Smooth muscle cell (in vitro differentiated cells): ENCODE results near the gene MICALL2. TPM values are rescaled to one million over a fixed set of nuclear protein-coding genes. Genes with fewer than 3 reads are reported as not detected.

Source experiments
- DNase-seq: peaks from one replicate; lab custom pipeline; 2025; ENCODE audit not compliant: unreplicated experiment; lab: John Stamatoyannopoulos, UW
- H2AFZ ChIP-seq: fragments of 200-600 bp; sonication (generic); 2 replicates; pipeline ENCODE4 v1.6.0; 2016; ENCODE audit warnings: antibody characterized with exemption, low read depth, mild to moderate bottlenecking
- H3F3A ChIP-seq: fragments of 200-600 bp; sonication (generic); 2 replicates; pipeline ENCODE4 v1.6.0; 2017; ENCODE audit warnings: antibody characterized with exemption, low read depth
- H3K27ac ChIP-seq: fragments of 200-600 bp; sonication (generic); 2 replicates; pipeline ENCODE4 v1.5.1; 2016; ENCODE audit warnings: low read depth, mild to moderate bottlenecking
- H3K27me3 ChIP-seq: fragments of 200-600 bp; sonication (generic); 2 replicates; pipeline ENCODE4 v1.6.1; 2016; ENCODE audit warnings: low read depth, mild to moderate bottlenecking
- H3K36me3 ChIP-seq: fragments of 200-600 bp; sonication (generic); 2 replicates; pipeline ENCODE4 v1.5.1; 2016; ENCODE audit warnings: low read depth
- H3K4me1 ChIP-seq: fragments of 200-600 bp; sonication (generic); 2 replicates; pipeline ENCODE4 v1.5.1; 2016; ENCODE audit warnings: low read depth
- H3K4me2 ChIP-seq: fragments of 200-600 bp; sonication (generic); 2 replicates; pipeline ENCODE4 v1.6.0; 2016; ENCODE audit warnings: mild to moderate bottlenecking
- H3K4me3 ChIP-seq: fragments of 200-600 bp; sonication (generic); 2 replicates; pipeline ENCODE4 v1.5.1; 2016; ENCODE audit warnings: mild to moderate bottlenecking
- H3K79me2 ChIP-seq: fragments of 200-600 bp; sonication (generic); 2 replicates; pipeline ENCODE4 v1.6.0; 2016; ENCODE audit warnings: low read depth, mild to moderate bottlenecking
- H3K9ac ChIP-seq: fragments of 200-600 bp; sonication (generic); 2 replicates; pipeline ENCODE4 v1.6.0; 2016; ENCODE audit warnings: low read depth
- H3K9me3 ChIP-seq: fragments of 200-600 bp; sonication (generic); replicated peaks from 2 replicates; pipeline ENCODE4 v1.5.1; 2016; ENCODE audit warnings: low read depth
- H4K20me1 ChIP-seq: fragments of 200-600 bp; sonication (generic); 2 replicates; pipeline ENCODE4 v1.6.0; 2016; ENCODE audit warnings: low read depth
- CTCF ChIP-seq: fragments of 200-600 bp; sonication (generic); IDR thresholded peaks from 2 replicates; pipeline ENCODE4 v1.5.1; 2017; ENCODE audit warnings: borderline replicate concordance, mild to moderate bottlenecking, antibody characterized with exemption; ENCODE audit not compliant: insufficient read depth, poor library complexity, severe bottlenecking
- whole genome bisulfite sequencing: methylation state at CpG from one replicate; pipeline ENCODE4 v1.1.7; 2016; ENCODE audit warnings: low lambda C conversion rate; 5-methylcytosine and 5-hydroxymethylcytosine counted together
- polyA plus RNA-seq: library from polyadenylated mRNA; unstranded; fragments of >200 nt; fragmentation: Nextera tagmentation; extraction: Ambion mirVana; gene quantifications from 2 replicates; pipeline ENCODE4 v1.2.1, GENCODE V29; 2016
- total RNA-seq: library from RNA; depleted of rRNA; stranded (reverse); fragments of >200 nt; gene quantifications from 2 replicates; pipeline ENCODE4 v1.2.3, GENCODE V29; 2014

Gene MICALL2
- total and polyA plus RNA-seq, 2 experiments from 2014 or later = 4.2 to 18.9 TPM

DNA sequence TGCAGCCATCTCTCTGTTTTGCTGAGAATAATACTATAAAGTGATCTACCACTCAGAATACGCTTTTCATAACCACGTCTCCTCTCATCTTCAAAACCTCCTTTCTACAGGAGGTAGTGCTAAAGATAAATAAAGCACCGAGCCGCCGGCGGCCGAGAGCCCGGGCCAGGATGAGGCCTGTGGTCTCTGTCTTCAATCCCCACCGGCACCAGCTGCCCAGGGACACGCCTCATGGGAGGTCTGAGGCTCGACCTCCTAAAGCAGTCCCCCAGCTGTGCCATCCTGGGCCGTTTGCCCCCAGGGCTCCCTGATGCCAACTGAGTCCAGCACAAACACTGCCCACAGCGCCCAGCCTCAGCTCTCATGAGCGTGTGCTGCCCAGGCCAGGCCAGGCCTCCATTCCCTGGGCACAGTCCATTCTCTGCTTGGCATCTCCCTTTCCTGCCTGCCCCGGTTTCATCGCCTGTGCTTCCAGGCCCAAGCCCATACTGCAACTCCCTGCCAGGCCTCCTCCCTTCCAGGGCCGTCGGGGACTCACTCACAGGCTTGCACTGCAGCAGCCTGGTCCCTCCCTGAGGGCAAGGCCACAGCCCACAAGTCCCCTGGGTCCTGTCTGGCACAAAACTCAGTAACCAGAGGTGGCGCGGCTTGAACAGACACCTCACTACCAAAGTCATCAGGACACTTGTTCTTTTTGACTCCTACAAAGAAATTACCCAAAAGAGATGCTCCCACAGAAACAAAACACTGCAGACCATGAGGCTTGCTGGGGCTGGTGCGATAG is 42.4 kb upstream of the MICALL2 start:
- Histone ChIP-seq H3K79me2 (peaks cover 25% of the 10 kb centered on the region), H3K4me2 (no peak overlapping the region), H4K20me1 (peaks cover 11% of the 10 kb centered on the region), H3K4me1 (peaks cover 7% of the 10 kb centered on the region), H2AFZ (no peak overlapping the region), H3F3A (no peaks in the 10 kb centered on the region), H3K9ac (no peak overlapping the region), H3K27me3 (no peaks in the 10 kb centered on the region), H3K27ac (no peak overlapping the region), H3K9me3 (no peaks in the 10 kb centered on the region), H3K36me3 (no peaks in the 10 kb centered on the region), H3K4me3 (no peak overlapping the region)
- no peak for DNase-seq
- 98% methylated on average over 21 of the region's 21 CpGs for WGBS
- TF ChIP-seq CTCF = no peak

DNA sequence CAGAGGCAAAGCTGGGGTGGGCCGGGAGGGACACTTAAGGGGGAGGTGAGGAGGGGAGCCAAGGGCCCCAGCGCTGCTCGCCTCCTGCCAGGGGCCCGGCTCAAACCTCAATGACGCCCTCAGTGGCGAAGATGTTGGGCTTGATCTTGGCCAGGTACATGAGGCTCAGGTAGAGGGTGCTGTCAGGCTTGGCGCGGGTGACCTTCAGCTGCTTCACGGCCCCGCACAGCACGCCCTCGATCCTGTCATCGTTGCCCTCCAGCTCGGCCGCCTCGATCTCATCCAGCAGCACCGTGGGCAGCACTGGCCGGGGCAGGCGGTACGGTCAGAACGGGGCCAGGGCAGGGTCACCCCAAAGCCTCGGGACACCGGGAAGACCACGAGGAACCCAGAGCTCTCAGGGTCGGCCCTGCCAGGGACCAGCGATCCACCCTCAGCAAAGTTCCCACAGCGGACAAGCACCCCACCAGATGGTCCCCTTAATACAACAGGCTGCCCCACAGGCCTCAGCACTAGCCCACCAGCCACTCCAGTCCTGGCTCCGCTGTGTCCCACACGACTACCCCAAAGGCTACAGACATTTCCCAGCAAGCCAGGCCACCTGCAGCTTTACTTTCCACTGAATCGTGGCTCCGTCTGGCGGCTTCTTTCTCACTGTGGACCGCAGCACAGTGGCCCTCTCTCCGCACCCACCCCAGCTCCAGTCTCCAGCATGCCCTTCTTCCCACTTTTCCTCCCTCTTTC is 41.0 kb upstream of the MICALL2 start:
- no peak for DNase-seq
- no peaks in the 10 kb centered on the region for H3K27me3 ChIP-seq
- H3K27ac ChIP-seq = no peak overlapping the region
- peaks cover 7% of the 10 kb centered on the region for H3K4me1 ChIP-seq
- H3K36me3 ChIP-seq = no peaks in the 10 kb centered on the region
- no peak overlapping the region for H3K4me3 ChIP-seq
- H2AFZ ChIP-seq = no peak overlapping the region
- no peak for TF ChIP-seq CTCF
- H3K9ac ChIP-seq = no peak overlapping the region
- H4K20me1 ChIP-seq = peaks cover 11% of the 10 kb centered on the region
- peaks cover 25% of the 10 kb centered on the region for H3K79me2 ChIP-seq
- no peaks in the 10 kb centered on the region for H3F3A ChIP-seq
- no peak overlapping the region for H3K4me2 ChIP-seq
- no peaks in the 10 kb centered on the region for H3K9me3 ChIP-seq
- 96% methylated on average over 26 of the region's 34 CpGs for WGBS

- Histone ChIP-seq H2AFZ (no peak overlapping the region), H3K4me2 (no peak overlapping the region)
- 97% methylated on average over 29 of the region's 33 CpGs for WGBS
Observed at GRCh38 chr7:1499367-1500029, 40.2 kb upstream of the MICALL2 start.

More at GRCh38 chr7:1499367-1500029, 40.2 kb upstream of the MICALL2 start:
- H3K36me3 ChIP-seq = no peaks in the 10 kb centered on the region
- H3K79me2 ChIP-seq = peaks cover 25% of the 10 kb centered on the region
- H3K27ac ChIP-seq = no peak overlapping the region
- peaks cover 11% of the 10 kb centered on the region for H4K20me1 ChIP-seq
- no peaks in the 10 kb centered on the region for H3F3A ChIP-seq
- H3K4me1 ChIP-seq = peaks cover 7% of the 10 kb centered on the region
- H3K9ac ChIP-seq = no peak overlapping the region
- TF ChIP-seq CTCF = no peak
- no peak for DNase-seq
- no peak overlapping the region for H3K4me3 ChIP-seq
- no peaks in the 10 kb centered on the region for H3K9me3 ChIP-seq
- no peaks in the 10 kb centered on the region for H3K27me3 ChIP-seq
